ENCODE data around the gene STARD9. TPM values are rescaled to one million over a fixed set of nuclear protein-coding genes. Genes with fewer than 3 reads are reported as not detected.
A peak's percentile ranks its signal among the peaks of the same experiment; 100 is the strongest.

STARD9 gene
- total and polyA plus RNA-seq, 9 of the 15 experiments (the other 6 are each of a cell fraction or from before 2014, with no cell fraction given) = 0.45 to 6.0 (median 3.6) TPM

- TF ChIP-seq AFF4 (CRISPR knock-in tag; IDR thresholded peaks at IDR 0.05) = no peak
- no peak for TF ChIP-seq TFE3 (CRISPR knock-in tag; IDR thresholded peaks at IDR 0.05)
- TF ChIP-seq RUNX1 (IDR thresholded peaks at IDR 0.05; ENCODE audit: low read depth) = 0 out of 2 replicates have a peak, but pooled peaks have one; percentile 28
- no peak; the same call in 1 of the 2 replicates for TF ChIP-seq BHLHE40 (IDR thresholded peaks at IDR 0.05; ENCODE audit: low read length)
- TF ChIP-seq FIP1L1 (IDR thresholded peaks at IDR 0.05; ENCODE audit: low read depth, low read length, poor library complexity, severe bottlenecking) = no peak
- 0 out of 2 replicates have a peak, but pooled peaks have one; percentile 23 for TF ChIP-seq MBD2 (IDR thresholded peaks at IDR 0.05; ENCODE audit: borderline replicate concordance, low read depth)
- no peak for TF ChIP-seq SAP30 (IDR thresholded peaks at IDR 0.05; ENCODE audit: borderline replicate concordance, insufficient read depth, low read depth, low read length, poor library complexity, severe bottlenecking)
- TF ChIP-seq ZC3H11A (IDR thresholded peaks at IDR 0.05; ENCODE audit: low read depth, low read length) = no peak
- peak; percentile 88 for TF ChIP-seq SMAD4 (CRISPR knock-in tag; conservative IDR thresholded peaks at IDR 0.05)
- TF ChIP-seq EHMT2 (IDR thresholded peaks at IDR 0.05) = 0 out of 2 replicates have a peak, but pooled peaks have one; percentile 47
- peak; percentile 91 for TF ChIP-seq SMARCE1 (IDR thresholded peaks at IDR 0.05)
- TF ChIP-seq MAZ (CRISPR knock-in tag; conservative IDR thresholded peaks at IDR 0.05 in 1 of 2, IDR thresholded peaks at IDR 0.05 in 1 of 2) = no peak; a peak in 1 of 4 replicates
- no peak for TF ChIP-seq XRCC5 (IDR thresholded peaks at IDR 0.05; ENCODE audit: low read depth, low read length)
- no peak for TF ChIP-seq SAFB (IDR thresholded peaks at IDR 0.05; ENCODE audit: borderline replicate concordance, low read depth, low read length)
- peak; percentile 86; the same call in 1 of the 2 replicates for TF ChIP-seq ARID3A (IDR thresholded peaks at IDR 0.05; ENCODE audit: borderline replicate concordance, low read depth, low read length)
- no peak for TF ChIP-seq ARNT (IDR thresholded peaks at IDR 0.05)
- peak; percentile 83; the same call in 1 of the 2 replicates for TF ChIP-seq HES1 (IDR thresholded peaks at IDR 0.05; ENCODE audit: low read depth)
- TF ChIP-seq TEAD4 (IDR thresholded peaks at IDR 0.05; ENCODE audit: low read length) = peak; percentile 95
- TF ChIP-seq TEAD4 (CRISPR knock-in tag; IDR thresholded peaks at IDR 0.05; ENCODE audit: borderline replicate concordance) = no peak
- no peak for TF ChIP-seq ZNF124 (CRISPR knock-in tag; IDR thresholded peaks at IDR 0.05)
These were observed 8.8 kb downstream of the STARD9 start (continued) for GRCh38 chr15:42584031-42584765.
